Stimulated activated CD8-positive, alpha-beta memory T cell treated with anti-CD3 and anti-CD28 coated beads, Interleukin-7, amount 100 ng/mL, for 48 hours (primary cell): ENCODE data around the gene ADAMTS4.
A peak's percentile ranks its signal among the peaks of the same experiment; 100 is the strongest.

ENCODE experiments used
- DNase-seq, 2 donors: peaks; one replicate each; pipeline ENCODE4 v3.0.0-alpha.2; 2020; ENCODE audit warnings: low read depth in 1 of 2; ENCODE audit errors: extremely low read depth in 1 of 2

Gene ADAMTS4

GRCh38 chr1:161175771-161176453 is 22.9 kb downstream of the ADAMTS4 start:
- DNase-seq = no peak

- DNase-seq = no peak
Observed at GRCh38 chr1:161174911-161175310, 23.9 kb downstream of the ADAMTS4 start.

- DNase-seq = no peak
Observed at GRCh38 chr1:161173711-161174110, 25.1 kb downstream of the ADAMTS4 start.

GRCh38 chr1:161172776-161173376 is 26.0 kb downstream of the ADAMTS4 start:
- no peak for DNase-seq

- no peak for DNase-seq
Observed at GRCh38 chr1:161172349-161172748, 26.5 kb downstream of the ADAMTS4 start.

- DNase-seq = no peak
Observed at GRCh38 chr1:161171696-161172095, 27.2 kb downstream of the ADAMTS4 start.

GRCh38 chr1:161171191-161171590 is 27.7 kb downstream of the ADAMTS4 start:
- DNase-seq = no peak

GRCh38 chr1:161168906-161169305 is 29.9 kb downstream of the ADAMTS4 start:
- DNase-seq = no peak

- no peak for DNase-seq
Observed at GRCh38 chr1:161166669-161167548, 31.9 kb downstream of the ADAMTS4 start.

GRCh38 chr1:161165742-161166668 is 32.8 kb downstream of the ADAMTS4 start, which contains the start of gene PPOX:
Gene PPOX, plus strand, starts transcription at chr1:161166426. Its CDS starts 422 bp downstream, at chr1:161166848.
- DNase-seq = peak; percentile 84 to 96

- no peak for DNase-seq
Observed at GRCh38 chr1:161164901-161165610, 33.8 kb downstream of the ADAMTS4 start.

- DNase-seq = no peak
Observed at GRCh38 chr1:161163793-161164192, 35.1 kb downstream of the ADAMTS4 start.

- DNase-seq = no peak
Observed at GRCh38 chr1:161162806-161163205, 36.0 kb downstream of the ADAMTS4 start.

- DNase-seq = no peak
Observed at GRCh38 chr1:161162052-161162451, 36.8 kb downstream of the ADAMTS4 start.

- no peak for DNase-seq
Observed at GRCh38 chr1:161161652-161162051, 37.2 kb downstream of the ADAMTS4 start.

GRCh38 chr1:161160671-161161145 is 38.1 kb downstream of the ADAMTS4 start:
- DNase-seq = no peak

GRCh38 chr1:161159913-161160243 is 39.0 kb downstream of the ADAMTS4 start:
- no peak for DNase-seq

GRCh38 chr1:161159087-161159912 is 39.6 kb downstream of the ADAMTS4 start, which contains the start of gene USP21:
Gene USP21, plus strand, starts transcription at chr1:161159500. Its CDS starts 1,141 bp downstream, at chr1:161160641.
- DNase-seq = peak; percentile 83 to 89
